SK-N-SH (cell line): Measurements from ENCODE around the gene LAPTM5. TPM values are rescaled to one million over a fixed set of nuclear protein-coding genes. Genes with fewer than 3 reads are reported as not detected.

Source experiments
- CTCF ChIA-PET: fragments of 300-600, 350-600 bp; formaldehyde crosslinking; extraction: SDS; loops from one replicate; lab custom pipeline; 2021; lab: Yijun Ruan, JAX
- POLR2A ChIA-PET: fragments of 350-600 bp; sonication (Branson Sonifier 250); formaldehyde crosslinking; extraction: SDS; loops from one replicate; lab custom pipeline; 2020; ENCODE audit warnings: antibody characterized with exemption, inconsistent platforms; lab: Yijun Ruan, JAX
- DNase-seq: peaks from one replicate; pipeline ENCODE4 v3.0.0; 2012
- H2AFZ ChIP-seq: fragments of 200-600 bp; sonication (generic); 2 replicates; pipeline ENCODE4 v1.8.1; 2016; ENCODE audit warnings: antibody characterized with exemption, mild to moderate bottlenecking, low read depth
- H3F3A ChIP-seq: fragments of 200-600 bp; sonication (generic); replicated peaks from 2 replicates; pipeline ENCODE3; 2016; ENCODE audit warnings: antibody characterized with exemption, mild to moderate bottlenecking; ENCODE audit not compliant: insufficient read depth
- H3K27ac ChIP-seq, 2 experiments: fragments of 200-500 bp in 1 of 2; fragments of 200-600 bp in 1 of 2; sonication (Bioruptor generic) in 1 of 2; sonication (generic), shearing (Covaris generic) in 1 of 2; 2 replicates each; pipeline versions ENCODE4 v1.5.1 to v1.6.1; 2014 to 2016; ENCODE audit warnings: low read depth in 2 of 2, inconsistent platforms in 1 of 2, low read length in 1 of 2, mild to moderate bottlenecking in 1 of 2, mixed read lengths in 1 of 2
- H3K27me3 ChIP-seq: fragments of 200-600 bp; sonication (generic), shearing (Covaris generic); 2 replicates; pipeline ENCODE4 v1.6.1; 2016; ENCODE audit warnings: mixed run types; ENCODE audit not compliant: insufficient read depth
- H3K36me3 ChIP-seq, 2 experiments: fragments of 200-500 bp in 1 of 2; fragments of 200-600 bp in 1 of 2; sonication (Bioruptor generic) in 1 of 2; sonication (generic) in 1 of 2; replicated peaks in 1 of 2; 2 replicates each; pipeline versions ENCODE3 to v1.5.1; 2014 to 2016; ENCODE audit warnings: low read length in 1 of 2, mild to moderate bottlenecking in 1 of 2; ENCODE audit not compliant: insufficient read depth in 2 of 2, control insufficient read depth in 1 of 2
- H3K4me1 ChIP-seq, 2 experiments: fragments of 200-500 bp in 1 of 2; fragments of 200-600 bp in 1 of 2; sonication (Bioruptor generic) in 1 of 2; sonication (generic), shearing (Covaris generic) in 1 of 2; 2 replicates each; pipeline versions ENCODE4 v1.5.1 to v1.6.1; 2014 to 2016; ENCODE audit warnings: low read depth in 1 of 2, low read length in 1 of 2, mixed run types in 1 of 2; ENCODE audit not compliant: insufficient read depth in 2 of 2, control insufficient read depth in 1 of 2
- H3K4me2 ChIP-seq: fragments of 200-600 bp; sonication (generic), shearing (Covaris generic); 2 replicates; pipeline ENCODE4 v1.6.1; 2017; ENCODE audit warnings: mixed run types
- H3K4me3 ChIP-seq, 2 experiments: fragments of 200-500 bp in 1 of 2; fragments of 200-600 bp in 1 of 2; sonication (Bioruptor generic) in 1 of 2; sonication (generic), shearing (Covaris generic) in 1 of 2; 2 replicates each; pipeline versions ENCODE4 v1.5.1 to v1.8.1; 2014 to 2016; ENCODE audit warnings: low read depth in 2 of 2, inconsistent platforms in 1 of 2, low read length in 1 of 2, mild to moderate bottlenecking in 1 of 2, mixed read lengths in 1 of 2, moderate library complexity in 1 of 2
- H3K79me2 ChIP-seq: fragments of 200-600 bp; sonication (generic); 2 replicates; pipeline ENCODE4 v1.8.1; 2017; ENCODE audit warnings: mild to moderate bottlenecking; ENCODE audit not compliant: insufficient read depth
- H3K9ac ChIP-seq: fragments of 200-600 bp; sonication (generic); 2 replicates; pipeline ENCODE4 v1.6.1; 2017; ENCODE audit warnings: mixed run types
- H3K9me2 ChIP-seq: fragments of 200-600 bp; sonication (generic); 2 replicates; pipeline ENCODE4 v1.6.1; 2017; ENCODE audit warnings: mixed run types
- H3K9me3 ChIP-seq: fragments of 200-600 bp; sonication (generic); 2 replicates; pipeline ENCODE4 v1.6.1; 2017; ENCODE audit warnings: mixed run types, mild to moderate bottlenecking, moderate library complexity
- H4K20me1 ChIP-seq: fragments of 200-600 bp; sonication (generic); 2 replicates; pipeline ENCODE4 v1.6.1; 2017; ENCODE audit warnings: mild to moderate bottlenecking, mixed run types; ENCODE audit not compliant: insufficient read depth
- EP300 ChIP-seq, 2 experiments: IDR thresholded peaks; 2 replicates each; pipeline versions ENCODE4 v1.4.0 to v1.6.1; 2012; ENCODE audit warnings: borderline replicate concordance in 1 of 2, low read depth in 1 of 2, low read length in 1 of 2
- EZH2phosphoT487 ChIP-seq: fragments of 200-600 bp; sonication (generic); IDR thresholded peaks from 2 replicates; pipeline ENCODE4 v1.6.1; 2017; ENCODE audit warnings: low read depth, mixed run types, mild to moderate bottlenecking, antibody characterized with exemption, moderate library complexity, borderline replicate concordance
- GABPA ChIP-seq: IDR thresholded peaks from 2 replicates; pipeline ENCODE4 v1.4.0; 2012; ENCODE audit warnings: low read depth, mild to moderate bottlenecking
- MXI1 ChIP-seq: IDR thresholded peaks from 2 replicates; pipeline ENCODE4 v1.6.1; 2012; ENCODE audit warnings: mild to moderate bottlenecking, low read depth, low read length, improper control_type of control experiment
- TAF1 ChIP-seq: IDR thresholded peaks from 2 replicates; pipeline ENCODE4 v1.6.1; 2012; ENCODE audit warnings: low read depth, mild to moderate bottlenecking, low read length, moderate library complexity, borderline replicate concordance
- WGBS: methylation state at CpG from one replicate; pipeline ENCODE4 v1.1.6; 2017; ENCODE audit warnings: low lambda C conversion rate; 5-methylcytosine and 5-hydroxymethylcytosine counted together
- polyA plus RNA-seq, 3 experiments: library from polyadenylated mRNA; depleted of rRNA; stranded (reverse); fragments of >200 nt; gene quantifications; 2 replicates each; pipeline ENCODE4 v1.2.3, GENCODE V29; 2012
- TF ChIP-seq, protein P1 (sequence below): fragments of 150-350 bp; IDR thresholded peaks from 2 replicates; pipeline ENCODE4 v1.6.1; 2016; ENCODE audit warnings: mild to moderate bottlenecking, low read depth, low read length

Gene LAPTM5
- polyA plus RNA-seq, 1 of the 3 experiments (the other 2 are of a cell fraction), result 1.1 TPM

DNA sequence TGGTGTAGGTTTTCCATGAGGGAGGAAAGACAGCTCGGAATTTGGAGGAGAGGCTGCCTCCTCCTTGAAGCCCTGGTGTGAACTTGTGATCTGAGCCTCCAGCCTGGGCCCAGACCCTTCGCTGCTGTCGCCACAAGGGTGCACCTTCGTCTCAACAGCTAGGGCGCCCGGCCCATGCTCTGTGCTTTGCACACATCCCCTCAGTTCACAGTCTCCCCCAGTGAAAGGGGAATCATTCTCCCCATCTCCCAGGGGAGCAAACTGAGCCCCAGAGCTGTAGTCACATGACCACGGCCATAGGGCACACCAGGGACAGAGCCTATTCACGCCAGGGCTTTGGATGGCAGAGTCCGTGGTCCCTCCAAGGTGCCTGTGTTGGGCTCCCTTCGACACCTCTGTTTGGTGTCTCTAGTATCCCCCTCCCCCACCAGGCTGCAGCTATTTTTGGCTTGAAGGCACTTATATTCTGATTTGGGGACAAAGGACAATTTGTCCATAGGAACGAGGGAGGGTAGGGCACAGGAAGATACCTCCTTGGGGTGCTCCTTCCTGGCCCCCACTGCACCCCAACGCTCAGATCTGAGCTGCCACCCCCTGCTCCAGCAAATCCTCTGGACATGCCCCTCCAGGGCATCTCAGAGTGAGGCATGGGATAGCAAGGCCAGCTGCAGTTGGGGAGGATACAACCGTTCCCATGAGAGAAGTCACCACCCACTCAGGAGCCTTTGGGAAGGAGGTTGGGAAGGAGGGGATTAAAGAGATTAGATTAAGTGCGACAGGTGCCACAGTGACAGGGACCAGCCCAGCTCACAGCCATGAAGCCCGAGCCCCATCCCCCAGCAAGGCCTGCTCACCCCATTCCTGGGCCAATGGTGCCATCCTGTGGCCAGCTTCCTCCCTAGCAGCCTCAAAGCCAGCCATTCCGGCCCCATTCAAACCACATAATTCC, 49.9 kb downstream of the LAPTM5 start (continued):
- TF ChIP-seq, protein P1, sequence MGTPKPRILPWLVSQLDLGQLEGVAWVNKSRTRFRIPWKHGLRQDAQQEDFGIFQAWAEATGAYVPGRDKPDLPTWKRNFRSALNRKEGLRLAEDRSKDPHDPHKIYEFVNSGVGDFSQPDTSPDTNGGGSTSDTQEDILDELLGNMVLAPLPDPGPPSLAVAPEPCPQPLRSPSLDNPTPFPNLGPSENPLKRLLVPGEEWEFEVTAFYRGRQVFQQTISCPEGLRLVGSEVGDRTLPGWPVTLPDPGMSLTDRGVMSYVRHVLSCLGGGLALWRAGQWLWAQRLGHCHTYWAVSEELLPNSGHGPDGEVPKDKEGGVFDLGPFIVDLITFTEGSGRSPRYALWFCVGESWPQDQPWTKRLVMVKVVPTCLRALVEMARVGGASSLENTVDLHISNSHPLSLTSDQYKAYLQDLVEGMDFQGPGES, result no peak

DNA sequence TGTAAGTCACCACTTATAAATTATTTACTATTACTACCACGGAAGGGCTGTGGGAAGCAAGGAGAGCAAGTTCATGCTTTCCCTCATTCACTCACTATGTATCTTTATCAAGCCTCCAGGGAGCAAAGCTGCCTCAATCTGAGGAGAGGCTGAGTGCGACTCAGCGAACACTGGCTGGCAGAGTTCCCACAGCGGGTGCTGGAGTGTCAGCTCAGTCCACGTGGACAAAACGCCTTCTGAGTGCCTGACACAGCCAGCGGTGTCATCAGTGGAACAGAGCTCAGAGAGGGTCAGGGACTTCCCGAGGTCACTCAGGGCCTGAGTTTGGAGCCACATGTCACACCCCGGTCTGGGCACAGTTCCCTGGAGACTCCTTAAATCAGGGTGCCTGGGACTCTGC, 51.0 kb downstream of the LAPTM5 start:
- H3K27ac ChIP-seq, result no peak overlapping the region
- H3K4me2 ChIP-seq, result no peak overlapping the region
- no peaks in the 10 kb centered on the region for H4K20me1 ChIP-seq
- ChIA-PET CTCF (interaction anchor here (0.8 to 3.6 kb wide), 6 partner anchors 13 to 1003 kb away, joined by 3 to 26 read pairs (median 6); no protein-coding TSS in a partner anchor), POLR2A (no interaction called here)
- DNase-seq, result no peak
- H3K4me1 ChIP-seq, result peaks cover 0 to 16% of the 10 kb centered on the region in 2 experiments; a peak in 2 of 4 replicates
- H3K27me3 ChIP-seq, result no peaks in the 10 kb centered on the region; the same call in 1 of the 2 replicates
- H3K4me3 ChIP-seq, result no peak overlapping the region
- H3K36me3 ChIP-seq, result no peaks in the 10 kb centered on the region
- no peak overlapping the region for H3K9ac ChIP-seq
- TF ChIP-seq MXI1 (no peak), EP300 (IDR thresholded peaks at IDR 0.05; ENCODE audit: borderline replicate concordance in 1 of 2, low read depth in 1 of 2, low read length in 1 of 2) (no peak)
- H3K79me2 ChIP-seq, result no peaks in the 10 kb centered on the region
- H3K9me2 ChIP-seq, result no peaks in the 10 kb centered on the region
- 56% methylated on average over 4 of the region's 9 CpGs for WGBS
- no peaks in the 10 kb centered on the region for H3K9me3 ChIP-seq
- H3F3A ChIP-seq, result no peaks in the 10 kb centered on the region
- no peak overlapping the region for H2AFZ ChIP-seq

DNA sequence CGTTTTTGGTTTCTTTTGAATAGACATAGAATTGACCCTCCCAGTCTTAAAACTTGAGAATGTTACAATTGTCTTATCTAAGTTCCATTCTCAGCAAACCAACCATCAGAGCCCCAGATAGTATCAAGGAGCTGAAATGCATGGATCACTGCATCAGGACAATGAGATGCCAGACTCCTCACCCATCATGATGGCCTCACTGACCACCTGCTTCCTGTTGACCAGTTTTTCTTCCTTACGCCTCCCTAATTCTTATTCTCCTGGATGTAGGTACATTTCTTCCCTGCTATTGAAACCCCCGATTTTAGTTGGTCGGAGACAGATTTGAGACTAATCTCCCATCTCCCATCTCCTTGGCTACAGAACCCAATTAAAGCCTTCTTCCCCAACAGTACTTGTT, 51.9 kb downstream of the LAPTM5 start:
- Histone ChIP-seq H3K27ac (no peak overlapping the region), H3K27me3 (no peaks in the 10 kb centered on the region), H3K79me2 (no peaks in the 10 kb centered on the region), H4K20me1 (no peaks in the 10 kb centered on the region), H3K4me1 (peaks cover 5 to 14% of the 10 kb centered on the region in 2 experiments; a peak in 2 of 4 replicates), H3K9ac (no peak overlapping the region), H2AFZ (no peak overlapping the region), H3K9me2 (no peaks in the 10 kb centered on the region), H3K36me3 (no peaks in the 10 kb centered on the region), H3F3A (no peaks in the 10 kb centered on the region), H3K4me2 (no peak overlapping the region), H3K9me3 (no peaks in the 10 kb centered on the region), H3K4me3 (no peak overlapping the region)
- TF ChIP-seq EZH2phosphoT487, result no peak
- TF ChIP-seq TAF1, result no peak
- no peak for TF ChIP-seq GABPA
- DNase-seq, result no peak
- CTCF ChIA-PET, result no interaction called here
- POLR2A ChIA-PET, result no interaction called here
- 74% methylated on average over 4 of the region's 4 CpGs for WGBS
